Measurements from ENCODE around the gene HLA-A. TPM values are rescaled to one million over a fixed set of nuclear protein-coding genes. Genes with fewer than 3 reads are reported as not detected.

HLA-A gene
- total and polyA plus RNA-seq, 9 of the 15 experiments (the other 6 are each of a cell fraction or from before 2014, with no cell fraction given), result 0.46 to 3.3 TPM; not detected in 7

- TF ChIP-seq TSHZ1 (CRISPR knock-in tag; IDR thresholded peaks at IDR 0.05) (no peak), MTF1 (CRISPR knock-in tag; IDR thresholded peaks at IDR 0.05; ENCODE audit: borderline replicate concordance) (no peak), ATF6 (CRISPR knock-in tag; IDR thresholded peaks at IDR 0.05) (no peak), SMC3 (conservative IDR thresholded peaks at IDR 0.05; ENCODE audit: insufficient read depth, low read depth, low read length) (peak; percentile 42; the same call in 1 of the 2 replicates), ATF1 (CRISPR knock-in tag; IDR thresholded peaks at IDR 0.05) (no peak), ATF1 (tag; IDR thresholded peaks at IDR 0.05) (no peak), RAD21 (CRISPR knock-in tag; conservative IDR thresholded peaks at IDR 0.05 in 1 of 2, IDR thresholded peaks at IDR 0.05 in 1 of 2) (peak; percentile 29 to 75; a peak in 2 of 4 replicates), HIVEP1 (CRISPR knock-in tag; IDR thresholded peaks at IDR 0.05) (no peak), PRMT5 (CRISPR knock-in tag; IDR thresholded peaks at IDR 0.05) (no peak)
These were observed 24.5 kb upstream of the HLA-A start (continued) for GRCh38 chr6:29917857-29918256.
